Thymus (tissue), 11 donors: ENCODE measurements around the gene NOX4. TPM values are rescaled to one million over a fixed set of nuclear protein-coding genes. Genes with fewer than 3 reads are reported as not detected.
"Not testable (repeated sequence)": the region's sequence is repeated elsewhere in the genome, so short reads cannot be mapped to it uniquely, and the experiment has no call there.

Experiments used
- DNase-seq, 9 donors: peaks; one replicate each; pipeline ENCODE4 v3.0.0-alpha.2; 2013; ENCODE audit warnings: low spot score in 9 of 9, low read depth in 6 of 9, missing footprints in 1 of 9
- H3K27ac ChIP-seq, 2 donors: one replicate each; pipeline ENCODE4 v1.5.1; 2013; ENCODE audit warnings: control low read depth in 1 of 2, low read depth in 1 of 2, low read length in 1 of 2, mild to moderate bottlenecking in 1 of 2, moderate library complexity in 1 of 2
- H3K27me3 ChIP-seq, 2 donors: one replicate each; pipeline ENCODE4 v1.5.1; 2013; ENCODE audit warnings: low read length in 1 of 2; ENCODE audit not compliant: control insufficient read depth in 2 of 2, insufficient read depth in 1 of 2
- H3K36me3 ChIP-seq, 2 donors: one replicate each; pipeline ENCODE4 v1.5.1; 2013; ENCODE audit warnings: low read length in 1 of 2, mild to moderate bottlenecking in 1 of 2, moderate library complexity in 1 of 2; ENCODE audit not compliant: control insufficient read depth in 2 of 2, insufficient read depth in 2 of 2
- H3K4me1 ChIP-seq, 2 donors: one replicate each; pipeline ENCODE4 v1.5.1; 2013; ENCODE audit warnings: low read length in 2 of 2; ENCODE audit not compliant: control insufficient read depth in 2 of 2, insufficient read depth in 2 of 2
- H3K4me3 ChIP-seq, 2 donors: one replicate each; pipeline ENCODE4 v1.5.1; 2013; ENCODE audit warnings: low read length in 2 of 2, control low read depth in 1 of 2, mild to moderate bottlenecking in 1 of 2
- H3K9me3 ChIP-seq, 2 donors: one replicate each; pipeline ENCODE4 v1.5.1; 2013; ENCODE audit warnings: low read length in 1 of 2, mild to moderate bottlenecking in 1 of 2; ENCODE audit not compliant: control insufficient read depth in 2 of 2, insufficient read depth in 1 of 2
- WGBS: extraction: QIAGEN DNeasy Blood & Tissue Kit; methylation state at CpG from one replicate; pipeline ENCODE4 v1.1.7; 2013; 5-methylcytosine and 5-hydroxymethylcytosine counted together
- polyA plus RNA-seq: library from polyadenylated mRNA; stranded (reverse); fragments of 200-250 nt; gene quantifications from one replicate; pipeline ENCODE4 v1.2.3, GENCODE V29; 2013
- total RNA-seq: library from RNA; stranded (reverse); fragments of 120-200 nt; gene quantifications from one replicate; pipeline ENCODE4 v1.2.4, GENCODE V29; 2013
- donor health status: healthy.

NOX4 gene
- total and polyA plus RNA-seq, 2 donors: 0.80 to 6.8 TPM

- H3K4me3 ChIP-seq: no peak overlapping the region
- DNase-seq: no peak
- no peaks in the 10 kb centered on the region for H3K9me3 ChIP-seq
- no peaks in the 10 kb centered on the region for H3K27me3 ChIP-seq
- 97% methylated on average over 2 of the region's 2 CpGs for WGBS
- H3K36me3 ChIP-seq: no peaks in the 10 kb centered on the region
- H3K27ac ChIP-seq: no peak overlapping the region
- H3K4me1 ChIP-seq: no peaks in the 10 kb centered on the region
These were observed 169.8 kb downstream of the NOX4 start for GRCh38 chr11:89321401-89321800.

GRCh38 chr11:89310607-89311006 lies 180.6 kb downstream of the NOX4 start:
- DNase-seq, H3K36me3 ChIP-seq, H3K27ac ChIP-seq, H3K4me3 ChIP-seq, H3K27me3 ChIP-seq, H3K4me1 ChIP-seq, H3K9me3 ChIP-seq: not testable (repeated sequence)
- 94% methylated on average over 3 of the region's 3 CpGs for WGBS

- not testable (repeated sequence) for H3K36me3 ChIP-seq, H3K9me3 ChIP-seq, H3K27ac ChIP-seq, DNase-seq, H3K27me3 ChIP-seq, H3K4me1 ChIP-seq, H3K4me3 ChIP-seq
- 94% methylated on average over 3 of the region's 3 CpGs for WGBS
These were observed 181.7 kb downstream of the NOX4 start for GRCh38 chr11:89309321-89309985.

GRCh38 chr11:89308272-89308671 lies 182.9 kb downstream of the NOX4 start:
- not testable (repeated sequence) for H3K9me3 ChIP-seq, H3K36me3 ChIP-seq, H3K27ac ChIP-seq, H3K4me1 ChIP-seq, DNase-seq, H3K27me3 ChIP-seq, H3K4me3 ChIP-seq
- WGBS: 84% methylated on average over 1 of the region's 1 CpG

GRCh38 chr11:89303029-89303428 lies 188.1 kb downstream of the NOX4 start:
- not testable (repeated sequence) for DNase-seq, H3K27ac ChIP-seq, H3K4me3 ChIP-seq, H3K9me3 ChIP-seq, H3K27me3 ChIP-seq, H3K36me3 ChIP-seq, H3K4me1 ChIP-seq
- 66% methylated on average over 1 of the region's 1 CpG for WGBS

GRCh38 chr11:89295023-89295422 lies 196.2 kb downstream of the NOX4 start:
- not testable (repeated sequence) for H3K27me3 ChIP-seq, H3K4me3 ChIP-seq, H3K4me1 ChIP-seq, H3K27ac ChIP-seq, H3K36me3 ChIP-seq, H3K9me3 ChIP-seq, DNase-seq
- 94% methylated on average over 7 of the region's 7 CpGs for WGBS

GRCh38 chr11:89293965-89294679 lies 197.1 kb downstream of the NOX4 start:
- Histone ChIP-seq H3K9me3 (no peaks in the 10 kb centered on the region), H3K4me3 (no peak overlapping the region), H3K4me1 (no peaks in the 10 kb centered on the region), H3K36me3 (no peaks in the 10 kb centered on the region), H3K27me3 (no peaks in the 10 kb centered on the region), H3K27ac (no peak overlapping the region)
- no peak for DNase-seq
- 30% methylated on average over 18 of the region's 18 CpGs for WGBS

- not testable (repeated sequence) for H3K27ac ChIP-seq, H3K36me3 ChIP-seq, DNase-seq, H3K9me3 ChIP-seq, H3K4me1 ChIP-seq, H3K4me3 ChIP-seq, H3K27me3 ChIP-seq
- WGBS: 95% methylated on average over 3 of the region's 3 CpGs
These were observed 203.2 kb downstream of the NOX4 start for GRCh38 chr11:89288004-89288403.

- WGBS: 76% methylated on average over 1 of the region's 1 CpG
- not testable (repeated sequence) for H3K27me3 ChIP-seq, H3K4me1 ChIP-seq, H3K9me3 ChIP-seq, H3K4me3 ChIP-seq, H3K36me3 ChIP-seq, H3K27ac ChIP-seq
- peak in 1 of 9 donors; percentile 6 for DNase-seq
These were observed 204.6 kb downstream of the NOX4 start for GRCh38 chr11:89286601-89287000.
